CD4-positive, CD25-positive, alpha-beta regulatory T cell (primary cell): Measurements from ENCODE around the gene FOXC1. TPM values are rescaled to one million over a fixed set of nuclear protein-coding genes. Genes with fewer than 3 reads are reported as not detected.

Experiments used
- ATAC-seq, 2 donors: fragments of 150-1000 bp; cut with Tn5 transposase; one replicate each; pipeline ENCODE4 v1.10.0; 2021; ENCODE audit warnings: low read depth in 2 of 2, moderate number of reproducible peaks in 2 of 2, moderate library complexity in 1 of 2
- DNase-seq, 3 donors: peaks; one replicate each; pipeline versions ENCODE4 v3.0.0 to v3.0.0-alpha.2; 2012 to 2022; ENCODE audit warnings: mixed read lengths in 1 of 3
- H3K27ac ChIP-seq: one replicate; pipeline ENCODE4 v1.7.0; 2013; ENCODE audit warnings: mild to moderate bottlenecking, low read length; ENCODE audit not compliant: insufficient read depth, poor library complexity, severe bottlenecking
- H3K27me3 ChIP-seq: one replicate; pipeline ENCODE4 v1.7.0; 2013; ENCODE audit warnings: low read length; ENCODE audit not compliant: control insufficient read depth, insufficient read depth
- H3K36me3 ChIP-seq: one replicate; pipeline ENCODE4 v1.7.0; 2013; ENCODE audit warnings: mild to moderate bottlenecking, low read length, moderate library complexity; ENCODE audit not compliant: control insufficient read depth, insufficient read depth
- H3K4me1 ChIP-seq: 2 replicates; pipeline ENCODE4 v1.7.0; 2013; ENCODE audit warnings: mild to moderate bottlenecking, low read length; ENCODE audit not compliant: insufficient read depth, control insufficient read depth, poor library complexity, severe bottlenecking
- H3K4me3 ChIP-seq: one replicate; pipeline ENCODE4 v1.7.0; 2013; ENCODE audit warnings: low read depth, mild to moderate bottlenecking, low read length, moderate library complexity
- H3K9me3 ChIP-seq, 2 experiments: 1 replicate in 1 of 2; 2 replicates in 1 of 2; pipeline ENCODE4 v1.7.0; 2013; ENCODE audit warnings: low read length in 2 of 2, mild to moderate bottlenecking in 1 of 2, moderate library complexity in 1 of 2; ENCODE audit not compliant: control insufficient read depth in 2 of 2
- H3K27ac Mint-ChIP-seq, 3 donors: one replicate each; pipeline ENCODE4 v1.8.0; 2020 to 2022; ENCODE audit warnings: mild to moderate bottlenecking in 3 of 3, mixed read lengths in 3 of 3, moderate library complexity in 2 of 3
- H3K27me3 Mint-ChIP-seq: one replicate; pipeline ENCODE4 v1.8.0; 2022; ENCODE audit warnings: mild to moderate bottlenecking, mixed read lengths
- H3K36me3 Mint-ChIP-seq: one replicate; pipeline ENCODE4 v1.8.0; 2020; ENCODE audit warnings: mixed read lengths
- H3K4me1 Mint-ChIP-seq, 4 donors: one replicate each; pipeline ENCODE4 v1.8.0; 2020 to 2022; ENCODE audit warnings: mixed read lengths in 4 of 4, mild to moderate bottlenecking in 1 of 4
- H3K4me3 Mint-ChIP-seq, 4 donors: one replicate each; pipeline ENCODE4 v1.8.0; 2020 to 2022; ENCODE audit warnings: mild to moderate bottlenecking in 4 of 4, mixed read lengths in 4 of 4, moderate library complexity in 3 of 4
- H3K9me3 Mint-ChIP-seq, 7 donors: one replicate each; pipeline ENCODE4 v1.8.0; 2020 to 2022; ENCODE audit warnings: mixed read lengths in 7 of 7, mild to moderate bottlenecking in 3 of 7, moderate library complexity in 2 of 7
- polyA plus RNA-seq, 4 donors: library from polyadenylated mRNA; unstranded; fragments of 300-500 nt; fragmentation: Illumina TruSeq; gene quantifications; one replicate each; pipeline ENCODE4 v1.2.3, GENCODE V29; 2021
- total RNA-seq: library from RNA; stranded (reverse); gene quantifications from one replicate; pipeline ENCODE4 v1.2.3, GENCODE V29; 2022

Gene FOXC1
- total and polyA plus RNA-seq, 5 donors from 2014 or later: not detected

DNA sequence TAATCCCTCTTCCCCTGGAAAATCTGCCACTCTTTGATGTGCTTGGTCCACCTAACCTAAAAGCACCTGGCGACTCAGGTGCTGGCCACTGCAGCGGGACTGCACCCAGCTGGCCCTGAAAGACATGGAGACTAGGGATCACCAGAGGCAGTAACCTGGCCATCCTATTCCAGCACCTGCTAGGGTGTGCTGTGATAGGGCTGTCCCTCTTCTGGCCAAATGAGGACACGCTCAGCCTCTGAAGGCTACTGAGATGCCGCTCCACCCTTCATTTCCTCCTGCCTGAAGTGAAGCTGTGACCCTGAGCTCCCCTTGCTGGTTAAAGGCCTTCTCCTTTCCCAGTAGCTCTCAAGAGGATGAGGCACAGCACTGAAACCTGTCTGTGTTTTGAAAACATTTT, 24.4 kb downstream of the FOXC1 start:
- ATAC-seq: no peak
- Histone ChIP-seq H3K9me3 (no peaks in the 10 kb centered on the region), H3K36me3 (no peaks in the 10 kb centered on the region), H3K4me1 (no peaks in the 10 kb centered on the region), H3K27ac (no peak overlapping the region), H3K27me3 (no peaks in the 10 kb centered on the region), H3K4me3 (no peak overlapping the region)
- peaks cover 17% of the 10 kb centered on the region for H3K36me3 Mint-ChIP-seq
- H3K27ac Mint-ChIP-seq: no peak overlapping the region
- peaks cover 12% of the 10 kb centered on the region for H3K27me3 Mint-ChIP-seq
- DNase-seq: no peak
- no peak overlapping the region for H3K4me3 Mint-ChIP-seq
- peaks cover 0 to 3% (median 0%) of the 10 kb centered on the region in 7 donors for H3K9me3 Mint-ChIP-seq
- H3K4me1 Mint-ChIP-seq: no peaks in the 10 kb centered on the region

DNA sequence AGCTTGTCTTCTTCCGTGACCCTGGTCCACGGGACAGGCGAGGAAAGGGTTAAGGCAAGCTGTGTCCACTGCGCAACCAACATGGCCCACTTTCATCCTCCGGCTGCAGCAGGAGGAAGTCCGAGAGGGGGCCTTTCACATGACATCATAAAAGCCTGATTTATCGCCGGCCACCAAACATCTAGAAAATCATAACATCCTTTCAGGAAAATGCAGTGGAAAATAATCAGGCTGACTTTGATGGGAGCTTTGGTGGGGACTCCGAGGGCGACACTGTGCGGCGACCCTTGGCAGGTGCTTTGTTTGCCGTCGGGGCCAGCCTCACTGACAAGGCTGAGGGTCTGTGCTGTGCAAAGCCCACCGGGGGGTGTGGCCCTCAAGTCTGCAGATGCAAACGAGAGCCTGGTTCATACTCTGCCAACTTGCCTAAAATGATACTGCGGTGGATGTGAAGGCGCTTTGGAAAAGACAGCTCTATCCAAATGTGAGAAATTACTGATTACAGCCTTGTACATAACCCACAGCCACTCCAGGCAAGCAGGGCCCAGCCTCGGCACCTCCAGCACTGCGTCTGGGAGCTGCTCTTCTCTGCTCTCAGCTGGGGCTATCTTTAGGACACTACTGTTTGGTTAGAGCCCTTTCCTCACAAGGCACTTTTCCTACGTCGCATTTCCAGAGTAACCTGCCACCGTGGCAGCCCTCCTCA, 25.7 kb downstream of the FOXC1 start:
- no peaks in the 10 kb centered on the region for H3K36me3 ChIP-seq

DNA sequence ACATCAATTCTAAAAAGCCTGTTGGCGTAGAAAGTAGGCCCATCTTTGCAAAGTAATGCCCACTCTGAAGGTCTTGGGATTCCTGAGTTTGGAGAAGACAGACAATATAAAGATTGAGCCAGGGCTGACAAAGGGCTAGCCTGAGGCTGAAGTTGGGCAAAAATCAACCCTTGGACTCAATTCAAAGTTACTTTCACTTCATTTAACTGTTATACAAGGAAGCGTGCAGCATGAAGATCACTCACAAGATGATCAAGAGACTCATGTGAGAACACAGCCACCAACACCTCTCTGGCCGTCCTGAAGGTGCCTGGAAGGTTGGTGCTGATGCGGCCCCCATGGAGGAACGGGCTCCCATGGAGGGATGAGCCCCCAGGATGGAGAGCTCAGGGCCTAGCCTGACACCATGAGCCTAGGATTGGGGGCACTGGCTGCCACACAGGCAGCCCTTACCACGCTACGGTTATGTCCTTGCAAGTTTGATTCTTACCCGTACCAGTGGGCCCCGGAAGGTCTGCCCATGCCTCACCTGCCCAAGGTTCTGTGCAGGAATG, 26.6 kb downstream of the FOXC1 start:
- ATAC-seq: no peak
- DNase-seq: no peak
- Histone ChIP-seq H3K27ac (no peak overlapping the region), H3K9me3 (no peaks in the 10 kb centered on the region), H3K4me3 (no peak overlapping the region), H3K4me1 (no peaks in the 10 kb centered on the region), H3K27me3 (no peaks in the 10 kb centered on the region), H3K36me3 (no peaks in the 10 kb centered on the region)
- Mint-ChIP-seq H3K27me3 (peaks cover 5% of the 10 kb centered on the region), H3K4me3 (no peak overlapping the region), H3K27ac (no peak overlapping the region), H3K4me1 (no peaks in the 10 kb centered on the region), H3K9me3 (peaks cover 0 to 3% (median 0%) of the 10 kb centered on the region in 7 donors), H3K36me3 (peaks cover 17% of the 10 kb centered on the region)

More for the DNA sequence above, 25.7 kb downstream of the FOXC1 start:
- Mint-ChIP-seq H3K4me1 (no peaks in the 10 kb centered on the region), H3K36me3 (peaks cover 17% of the 10 kb centered on the region), H3K27me3 (peaks cover 5% of the 10 kb centered on the region), H3K27ac (no peak overlapping the region), H3K9me3 (peaks cover 0 to 3% (median 0%) of the 10 kb centered on the region in 7 donors), H3K4me3 (no peak overlapping the region)
- ATAC-seq (no peak), DNase-seq (no peak)
- Histone ChIP-seq H3K4me3 (no peak overlapping the region), H3K4me1 (no peaks in the 10 kb centered on the region), H3K27me3 (no peaks in the 10 kb centered on the region), H3K27ac (no peak overlapping the region), H3K9me3 (no peaks in the 10 kb centered on the region)

DNA sequence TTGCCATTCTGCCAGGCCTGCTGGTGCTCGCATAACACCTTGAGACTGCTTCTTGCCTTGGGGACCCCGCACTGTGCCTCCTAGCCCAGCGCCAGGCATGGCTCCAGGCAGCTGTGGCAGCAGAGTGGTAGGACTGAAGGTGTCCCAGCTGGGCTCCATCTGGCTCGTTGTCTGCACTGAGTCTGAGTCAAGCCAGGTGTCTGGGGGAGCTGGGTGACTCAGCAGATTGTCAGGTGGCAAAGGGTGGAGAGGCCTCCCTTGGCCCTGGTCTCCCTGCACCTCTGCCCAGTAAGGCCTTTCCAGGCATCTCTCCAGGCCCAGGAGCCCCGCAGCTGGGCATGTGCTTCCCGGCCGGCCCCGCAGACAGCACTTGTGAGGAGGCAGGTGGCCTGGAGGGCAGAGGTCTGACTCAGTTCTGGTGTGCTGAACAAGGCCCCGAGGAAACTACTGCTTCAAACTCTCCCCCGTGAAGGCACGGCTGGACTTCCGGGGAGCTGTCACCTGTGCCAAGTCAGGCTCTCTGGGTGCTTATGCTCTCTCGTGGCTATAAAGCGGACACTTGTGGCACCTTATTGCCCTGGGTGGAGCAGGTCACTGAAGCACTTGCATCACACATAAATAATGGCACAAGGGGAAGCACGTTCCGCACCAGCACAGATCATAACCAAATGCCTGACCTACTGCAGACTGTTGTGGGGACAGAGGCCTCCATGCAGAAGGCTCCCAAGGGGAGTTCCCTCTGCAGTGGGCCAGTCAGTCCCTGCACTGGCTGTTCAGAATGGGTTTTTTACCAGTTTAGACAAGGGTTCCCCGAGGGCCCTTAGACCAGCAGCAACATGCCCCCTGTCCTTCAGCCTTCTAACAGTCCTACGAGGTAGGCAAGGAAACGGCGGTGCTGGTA, 27.5 kb downstream of the FOXC1 start:
- Mint-ChIP-seq H3K36me3 (peaks cover 15% of the 10 kb centered on the region), H3K9me3 (peaks cover 0 to 2% (median 0%) of the 10 kb centered on the region in 7 donors), H3K27ac (no peak overlapping the region), H3K4me1 (no peaks in the 10 kb centered on the region), H3K27me3 (no peaks in the 10 kb centered on the region), H3K4me3 (no peak overlapping the region)
- Histone ChIP-seq H3K9me3 (no peaks in the 10 kb centered on the region), H3K27me3 (no peaks in the 10 kb centered on the region), H3K4me1 (no peaks in the 10 kb centered on the region), H3K36me3 (no peaks in the 10 kb centered on the region), H3K4me3 (no peak overlapping the region), H3K27ac (no peak overlapping the region)
- ATAC-seq (peak in 1 of 2 donors; percentile 7), DNase-seq (no peak)

DNA sequence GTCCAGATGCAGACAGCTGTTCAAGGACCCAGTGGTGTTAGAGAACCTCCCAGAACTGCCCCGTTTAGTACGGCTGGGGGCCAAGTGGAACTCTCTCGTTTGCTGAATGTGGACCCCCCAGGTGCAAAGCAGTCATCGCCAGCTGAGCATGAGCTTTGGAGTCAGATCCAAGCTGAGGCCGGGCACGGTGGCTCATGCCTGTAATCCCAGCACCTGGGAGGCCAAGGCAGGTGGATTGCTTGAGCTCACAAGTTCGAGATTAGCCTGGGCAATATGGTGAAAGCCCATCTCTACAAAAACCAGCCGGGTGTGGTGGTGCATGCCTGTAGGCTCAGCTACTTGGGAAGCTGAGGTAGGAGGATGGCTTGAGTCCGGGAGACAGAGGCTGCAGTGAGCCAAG, 29.7 kb downstream of the FOXC1 start:
- peaks cover 13% of the 10 kb centered on the region for H3K36me3 Mint-ChIP-seq
- Histone ChIP-seq H3K27ac (no peak overlapping the region), H3K9me3 (no peaks in the 10 kb centered on the region), H3K27me3 (no peaks in the 10 kb centered on the region), H3K36me3 (no peaks in the 10 kb centered on the region), H3K4me3 (no peak overlapping the region), H3K4me1 (no peaks in the 10 kb centered on the region)
- peak overlapping the region in 1 of 4 donors; percentile 78 for H3K4me3 Mint-ChIP-seq
- no peaks in the 10 kb centered on the region for H3K27me3 Mint-ChIP-seq
- H3K27ac Mint-ChIP-seq: no peak overlapping the region
- ATAC-seq: no peak
- no peak for DNase-seq
- no peaks in the 10 kb centered on the region for H3K9me3 Mint-ChIP-seq
- no peaks in the 10 kb centered on the region for H3K4me1 Mint-ChIP-seq

DNA sequence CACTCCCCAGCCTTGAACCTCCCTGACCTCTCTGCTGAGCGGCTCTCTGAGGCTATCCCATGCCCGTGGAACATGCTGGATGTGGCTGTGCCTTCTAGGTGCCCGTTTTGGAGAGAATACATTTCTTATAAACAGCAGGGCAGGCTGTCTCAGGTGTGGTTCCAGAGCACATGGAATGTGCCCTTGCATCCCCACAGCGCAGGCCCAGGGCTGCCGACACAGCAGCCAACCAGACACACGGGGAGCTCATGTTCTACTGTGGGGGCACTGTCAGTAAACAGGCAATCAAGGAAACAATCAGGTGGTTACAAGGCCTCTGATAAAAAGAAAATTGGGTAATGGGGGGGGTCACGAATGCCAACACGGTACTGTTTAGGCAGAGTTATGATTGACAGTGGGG, 30.8 kb downstream of the FOXC1 start:
- Mint-ChIP-seq H3K36me3 (peaks cover 11% of the 10 kb centered on the region), H3K9me3 (no peaks in the 10 kb centered on the region), H3K27ac (no peak overlapping the region), H3K4me3 (no peak overlapping the region), H3K27me3 (no peaks in the 10 kb centered on the region), H3K4me1 (no peaks in the 10 kb centered on the region)
- DNase-seq (no peak), ATAC-seq (no peak)
- no peaks in the 10 kb centered on the region for H3K9me3 ChIP-seq
- H3K4me3 ChIP-seq: no peak overlapping the region
- H3K4me1 ChIP-seq: no peaks in the 10 kb centered on the region
- no peak overlapping the region for H3K27ac ChIP-seq
- no peaks in the 10 kb centered on the region for H3K27me3 ChIP-seq
- H3K36me3 ChIP-seq: no peaks in the 10 kb centered on the region

DNA sequence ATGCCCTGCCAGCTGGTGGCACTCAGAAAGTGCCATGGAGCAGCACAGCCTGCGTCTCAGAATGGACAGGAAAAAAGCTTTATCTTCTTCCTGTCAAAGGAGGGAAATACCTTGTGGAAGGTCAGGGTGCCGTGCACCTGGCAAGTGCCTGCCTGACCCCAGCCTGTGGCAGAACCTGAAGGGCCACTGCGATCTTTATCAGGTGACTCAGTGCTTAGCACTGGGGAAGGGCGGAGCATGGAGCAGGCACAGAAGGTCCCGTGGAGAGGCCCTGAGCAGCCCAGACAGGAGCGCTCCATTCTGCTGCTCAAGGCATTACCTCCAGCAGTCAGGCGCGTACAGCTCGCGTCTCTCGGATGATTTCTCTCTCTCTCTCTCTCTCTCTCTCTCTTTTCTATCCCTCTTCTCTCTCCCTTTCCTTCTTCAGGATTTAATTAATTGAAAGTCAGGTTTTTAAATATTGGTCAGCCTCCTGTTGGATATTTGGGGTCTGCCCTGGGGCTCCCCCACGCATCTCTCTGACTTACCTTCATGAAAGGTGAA, 31.7 kb downstream of the FOXC1 start:
- no peaks in the 10 kb centered on the region for H3K36me3 ChIP-seq
- ATAC-seq: no peak
- Mint-ChIP-seq H3K36me3 (peaks cover 8% of the 10 kb centered on the region), H3K4me1 (no peaks in the 10 kb centered on the region), H3K27ac (no peak overlapping the region), H3K9me3 (no peaks in the 10 kb centered on the region), H3K4me3 (no peak overlapping the region), H3K27me3 (no peaks in the 10 kb centered on the region)
- H3K27me3 ChIP-seq: no peaks in the 10 kb centered on the region
- no peaks in the 10 kb centered on the region for H3K9me3 ChIP-seq
- no peaks in the 10 kb centered on the region for H3K4me1 ChIP-seq
- H3K4me3 ChIP-seq: no peak overlapping the region
- no peak overlapping the region for H3K27ac ChIP-seq
- no peak for DNase-seq
